AG04450 (cell line): Measurements from ENCODE around the gene CAMTA2. TPM values are rescaled to one million over a fixed set of nuclear protein-coding genes. Genes with fewer than 3 reads are reported as not detected.

Source experiments
- CTCF ChIA-PET: fragments of 300-600, 350-600 bp; formaldehyde crosslinking; extraction: SDS; loops from one replicate; lab custom pipeline; 2022; ENCODE audit warnings: antibody characterized with exemption, inconsistent platforms; lab: Charles Lee
- POLR2A ChIA-PET: fragments of 350-600 bp; formaldehyde crosslinking; extraction: SDS; loops from one replicate; lab custom pipeline; 2021; ENCODE audit warnings: antibody characterized with exemption, inconsistent platforms; lab: Yijun Ruan, JAX
- DNase-seq: peaks from one replicate; pipeline ENCODE4 v3.0.0-alpha.2; 2011; ENCODE audit warnings: low read depth, low spot score
- H3K27ac ChIP-seq: one replicate; pipeline ENCODE4 v1.5.1; 2012; ENCODE audit warnings: low read depth, low read length, control low read depth
- H3K27me3 ChIP-seq: one replicate; pipeline ENCODE4 v1.6.0; 2012; ENCODE audit warnings: low read length; ENCODE audit not compliant: control insufficient read depth, insufficient read depth
- H3K4me3 ChIP-seq: 2 replicates; pipeline ENCODE4 v1.5.1; 2011; ENCODE audit warnings: mild to moderate bottlenecking, low read depth, low read length, control low read depth
- H3K9me3 ChIP-seq: 2 replicates; pipeline ENCODE4 v1.5.1; 2012; ENCODE audit warnings: low read length; ENCODE audit not compliant: control insufficient read depth, insufficient read depth
- CTCF ChIP-seq: IDR thresholded peaks from 2 replicates; pipeline ENCODE4 v1.5.1; 2011; ENCODE audit warnings: low read depth, low read length, control low read depth, inconsistent platforms
- polyA plus RNA-seq: library from polyadenylated mRNA; depleted of rRNA; stranded (reverse); fragments of >200 nt; gene quantifications from 2 replicates; pipeline ENCODE4 v1.2.3, GENCODE V29; 2011

Gene CAMTA2
- polyA plus RNA-seq, 1 experiment: 18.0 TPM

GRCh38 chr17:4935650-4936049 is 51.8 kb downstream of the CAMTA2 start:
- TF ChIP-seq CTCF: no peak
- Histone ChIP-seq H3K9me3 (no peaks in the 10 kb centered on the region; the same call in 1 of the 2 replicates), H3K27me3 (no peaks in the 10 kb centered on the region), H3K27ac (no peak overlapping the region), H3K4me3 (no peak overlapping the region)
- ChIA-PET POLR2A (no interaction called here), CTCF (no interaction called here)
- DNase-seq: no peak

GRCh38 chr17:4934173-4934979 is 53.1 kb downstream of the CAMTA2 start:
- Histone ChIP-seq H3K27me3 (no peaks in the 10 kb centered on the region), H3K27ac (no peak overlapping the region), H3K4me3 (no peak overlapping the region), H3K9me3 (no peaks in the 10 kb centered on the region)
- ChIA-PET CTCF (no interaction called here), POLR2A (interaction anchor here (0.7 to 0.9 kb wide), 2 partner anchors 11 to 33 kb away, joined by 3 to 5 read pairs; partner anchors contain the start of gene SPAG7)
- no peak for DNase-seq
- peak; percentile 47 for TF ChIP-seq CTCF

- ChIA-PET CTCF (no interaction called here), POLR2A (interaction anchor here (0.9 kb wide), 1 partner anchor 34 kb away, joined by 5 read pairs; the partner anchor contains the start of gene SPAG7)
- no peaks in the 10 kb centered on the region for H3K9me3 ChIP-seq
- no peaks in the 10 kb centered on the region for H3K27me3 ChIP-seq
- H3K4me3 ChIP-seq: no peak overlapping the region
- no peak for TF ChIP-seq CTCF
- H3K27ac ChIP-seq: no peak overlapping the region
- no peak for DNase-seq
Observed at GRCh38 chr17:4933646-4934045, 53.8 kb downstream of the CAMTA2 start.

GRCh38 chr17:4932756-4933155 is 54.7 kb downstream of the CAMTA2 start:
- Histone ChIP-seq H3K4me3 (no peak overlapping the region), H3K27me3 (no peaks in the 10 kb centered on the region), H3K9me3 (no peaks in the 10 kb centered on the region), H3K27ac (no peak overlapping the region)
- ChIA-PET POLR2A (interaction anchor here (0.5 to 1.2 kb wide), 2 partner anchors 35 to 134 kb away, joined by 3 read pairs; partner anchors contain the start of gene SPAG7), CTCF (no interaction called here)
- no peak for TF ChIP-seq CTCF
- no peak for DNase-seq

GRCh38 chr17:4931963-4932362 is 55.5 kb downstream of the CAMTA2 start, which contains the start of gene GP1BA:
Gene GP1BA (plus strand): TSS chr17:4932277. CDS start chr17:4932605, 328 bp downstream.
- ChIA-PET POLR2A (interaction anchor here (1.2 kb wide), 1 partner anchor 36 kb away, joined by 3 read pairs; the partner anchor contains the start of gene SPAG7), CTCF (no interaction called here)
- H3K27me3 ChIP-seq: no peaks in the 10 kb centered on the region

More at GRCh38 chr17:4931963-4932362, 55.5 kb downstream of the CAMTA2 start, which contains the start of gene GP1BA:
- DNase-seq: no peak
- no peak within 1 kb of the TSS for H3K27ac ChIP-seq
- TF ChIP-seq CTCF: no peak
- no peak within 1 kb of the TSS for H3K4me3 ChIP-seq
- H3K9me3 ChIP-seq: no peaks in the 10 kb centered on the region
